Loucy (cell line): ENCODE measurements around the gene LPAR3.

Experiments
- H2AFZ ChIP-seq: fragments of 200-600 bp; sonication (generic); 2 replicates; pipeline ENCODE4 v1.6.0; 2016; ENCODE audit warnings: antibody characterized with exemption, mild to moderate bottlenecking, low read length, moderate library complexity
- H3F3A ChIP-seq: fragments of 200-600 bp; 2 replicates; pipeline ENCODE4 v1.6.0; 2016; ENCODE audit warnings: antibody characterized with exemption, low read depth, mild to moderate bottlenecking
- H3K27me3 ChIP-seq: fragments of 200-600 bp; sonication (generic); 2 replicates; pipeline ENCODE4 v1.6.1; 2014; ENCODE audit warnings: low read length, mild to moderate bottlenecking; ENCODE audit not compliant: insufficient read depth, poor library complexity, severe bottlenecking
- H3K36me3 ChIP-seq: fragments of 200-600 bp; sonication (generic); 2 replicates; pipeline ENCODE4 v1.6.1; 2016; ENCODE audit warnings: low read length; ENCODE audit not compliant: insufficient read depth
- H3K4me1 ChIP-seq: fragments of 200-600 bp; sonication (generic); 2 replicates; pipeline ENCODE4 v1.5.1; 2014; ENCODE audit warnings: low read length, mild to moderate bottlenecking; ENCODE audit not compliant: insufficient read depth, poor library complexity, severe bottlenecking
- H3K4me2 ChIP-seq: fragments of 200-600 bp; sonication (generic); 2 replicates; pipeline ENCODE4 v1.6.0; 2014; ENCODE audit warnings: antibody characterized with exemption, low read length, low read depth, mild to moderate bottlenecking; ENCODE audit not compliant: poor library complexity, severe bottlenecking
- H3K4me3 ChIP-seq: fragments of 200-600 bp; sonication (generic); 2 replicates; pipeline ENCODE4 v1.5.1; 2014; ENCODE audit warnings: low read length, mild to moderate bottlenecking, mixed read lengths; ENCODE audit not compliant: poor library complexity, severe bottlenecking
- H3K79me2 ChIP-seq: fragments of 200-600 bp; sonication (generic); 2 replicates; pipeline ENCODE4 v1.6.1; 2014; ENCODE audit warnings: low read length; ENCODE audit not compliant: insufficient read depth
- H3K9ac ChIP-seq: fragments of 200-600 bp; sonication (generic); 2 replicates; pipeline ENCODE4 v1.6.0; 2014; ENCODE audit warnings: mild to moderate bottlenecking, low read depth, low read length, moderate library complexity; ENCODE audit not compliant: poor library complexity, severe bottlenecking
- H3K9me2 ChIP-seq: fragments of 200-600 bp; sonication (generic); replicated peaks from 2 replicates; pipeline ENCODE4 v1.6.1; 2016; ENCODE audit warnings: low read depth, low read length, mixed read lengths
- H3K9me3 ChIP-seq: fragments of 200-600 bp; sonication (generic); 2 replicates; pipeline ENCODE4 v1.6.1; 2014; ENCODE audit warnings: mild to moderate bottlenecking, antibody characterized with exemption, low read length, low read depth; ENCODE audit not compliant: insufficient read depth
- H4K20me1 ChIP-seq: fragments of 200-600 bp; sonication (generic); 2 replicates; pipeline ENCODE4 v1.6.0; 2014; ENCODE audit warnings: antibody characterized with exemption, low read length, mild to moderate bottlenecking; ENCODE audit not compliant: insufficient read depth, poor library complexity, severe bottlenecking
- CTCF ChIP-seq: fragments of 200-600 bp; sonication (generic); conservative IDR thresholded peaks from 2 replicates; pipeline ENCODE4 v1.5.1; 2014; ENCODE audit warnings: mild to moderate bottlenecking, antibody characterized with exemption, low read length
- EZH2phosphoT487 ChIP-seq: fragments of 200-600 bp; IDR thresholded peaks from 2 replicates; pipeline ENCODE4 v1.6.1; 2018; ENCODE audit warnings: antibody characterized with exemption, mild to moderate bottlenecking, moderate library complexity, borderline replicate concordance

The LPAR3 gene

GRCh38 chr1:84873366-84873765, 19.6 kb downstream of the LPAR3 start:
- H3K9me3 ChIP-seq: no peaks in the 10 kb centered on the region
- H2AFZ ChIP-seq: no peak overlapping the region
- H4K20me1 ChIP-seq: no peaks in the 10 kb centered on the region
- no peaks in the 10 kb centered on the region for H3F3A ChIP-seq
- H3K9ac ChIP-seq: no peak overlapping the region
- H3K4me1 ChIP-seq: no peaks in the 10 kb centered on the region
- no peaks in the 10 kb centered on the region for H3K36me3 ChIP-seq
- TF ChIP-seq CTCF (no peak), EZH2phosphoT487 (no peak)
- no peaks in the 10 kb centered on the region for H3K9me2 ChIP-seq
- no peaks in the 10 kb centered on the region for H3K79me2 ChIP-seq
- H3K4me2 ChIP-seq: no peak overlapping the region
- no peak overlapping the region for H3K4me3 ChIP-seq
- H3K27me3 ChIP-seq: peaks cover 5% of the 10 kb centered on the region

- Histone ChIP-seq H3K9me2 (no peaks in the 10 kb centered on the region), H3K4me3 (no peak overlapping the region), H2AFZ (no peak overlapping the region), H3K9me3 (no peaks in the 10 kb centered on the region), H3K9ac (no peak overlapping the region), H3F3A (no peaks in the 10 kb centered on the region), H3K36me3 (no peaks in the 10 kb centered on the region), H3K79me2 (no peaks in the 10 kb centered on the region), H4K20me1 (no peaks in the 10 kb centered on the region), H3K27me3 (peaks cover 5% of the 10 kb centered on the region), H3K4me1 (no peaks in the 10 kb centered on the region), H3K4me2 (no peak overlapping the region)
- no peak for TF ChIP-seq EZH2phosphoT487
- no peak for TF ChIP-seq CTCF
Observed at GRCh38 chr1:84872696-84873355, 20.2 kb downstream of the LPAR3 start.

GRCh38 chr1:84871181-84871580, 21.8 kb downstream of the LPAR3 start:
- H3K9ac ChIP-seq: no peak overlapping the region
- no peaks in the 10 kb centered on the region for H3K36me3 ChIP-seq
- no peak overlapping the region for H3K4me2 ChIP-seq
- H3K79me2 ChIP-seq: no peaks in the 10 kb centered on the region
- no peaks in the 10 kb centered on the region for H3F3A ChIP-seq
- no peaks in the 10 kb centered on the region for H3K4me1 ChIP-seq
- peaks cover 5% of the 10 kb centered on the region for H3K27me3 ChIP-seq
- H3K4me3 ChIP-seq: no peak overlapping the region
- H4K20me1 ChIP-seq: no peaks in the 10 kb centered on the region
- TF ChIP-seq EZH2phosphoT487 (no peak), CTCF (no peak)
- no peaks in the 10 kb centered on the region for H3K9me3 ChIP-seq
- H3K9me2 ChIP-seq: no peaks in the 10 kb centered on the region
- no peak overlapping the region for H2AFZ ChIP-seq
